H1 (cell line): ENCODE results near the gene SLC6A12. TPM values are rescaled to one million over a fixed set of nuclear protein-coding genes. Genes with fewer than 3 reads are reported as not detected.

Experiments used
- CTCF ChIA-PET: fragments of 300-600 bp; sonication (Branson Sonifier 250); formaldehyde crosslinking; loops from one replicate; lab custom pipeline; 2021; ENCODE audit not compliant: partially characterized antibody; lab: Charles Lee
- POLR2A ChIA-PET: fragments of 300-600 bp; sonication (Branson Sonifier 250); formaldehyde crosslinking; loops from one replicate; lab custom pipeline; 2021; ENCODE audit warnings: inconsistent platforms; ENCODE audit not compliant: partially characterized antibody; lab: Charles Lee
- DNase-seq, 2 experiments: peaks; one replicate each; pipeline versions ENCODE4 v3.0.0 to v3.0.0-alpha.2; 2010 to 2022; ENCODE audit warnings: low spot score in 2 of 2, low read depth in 1 of 2, mixed read lengths in 1 of 2
- FAIRE-seq: peaks from 2 replicates; lab custom pipeline; 2011; peaks lifted over from hg19 to GRCh38; lab: Jason Lieb, UNC
- H2AFZ ChIP-seq: 2 replicates; pipeline ENCODE4 v1.8.1; 2012; ENCODE audit warnings: low read length, inconsistent platforms
- H2AK5ac ChIP-seq: 2 replicates; pipeline ENCODE4 v1.6.1; 2013; ENCODE audit warnings: low read depth, low read length
- H2BK120ac ChIP-seq: replicated peaks from 2 replicates; pipeline ENCODE3; 2013; ENCODE audit warnings: low read depth, low read length, inconsistent platforms
- H2BK12ac ChIP-seq: 2 replicates; pipeline ENCODE4 v1.6.1; 2013; ENCODE audit warnings: low read depth, low read length
- H2BK15ac ChIP-seq: 2 replicates; pipeline ENCODE4 v1.6.1; 2013; ENCODE audit warnings: low read length
- H2BK20ac ChIP-seq: 2 replicates; pipeline ENCODE4 v1.6.1; 2013; ENCODE audit warnings: low read length
- H2BK5ac ChIP-seq: 2 replicates; pipeline ENCODE4 v1.6.1; 2013; ENCODE audit warnings: low read depth, low read length
- H3K14ac ChIP-seq: 2 replicates; pipeline ENCODE4 v1.6.1; 2013; ENCODE audit warnings: inconsistent platforms; ENCODE audit not compliant: insufficient read length
- H3K18ac ChIP-seq: 2 replicates; pipeline ENCODE4 v1.6.1; 2013; ENCODE audit warnings: low read length; ENCODE audit errors: extremely low read depth
- H3K23ac ChIP-seq: 2 replicates; pipeline ENCODE4 v1.6.1; 2013; ENCODE audit warnings: inconsistent platforms; ENCODE audit not compliant: insufficient read length
- H3K23me2 ChIP-seq: 2 replicates; pipeline ENCODE4 v1.6.1; 2013; ENCODE audit warnings: low read depth, low read length
- H3K27ac ChIP-seq: 2 replicates; pipeline ENCODE4 v1.6.1; 2011; ENCODE audit warnings: low read depth, low read length, inconsistent platforms
- H3K27me3 ChIP-seq, 4 experiments: replicated peaks in 1 of 4; 1 replicate in 1 of 4; 2 replicates in 3 of 4; pipeline versions ENCODE4 v1.6.1 to v1.8.1; 2011 to 2013; ENCODE audit warnings: low read length in 3 of 4, mild to moderate bottlenecking in 3 of 4, inconsistent platforms in 2 of 4, mixed read lengths in 2 of 4, moderate library complexity in 1 of 4; ENCODE audit not compliant: control insufficient read depth in 3 of 4, insufficient read depth in 3 of 4; ENCODE audit errors: extremely low read depth in 1 of 4
- H3K36me3 ChIP-seq, 4 experiments: 2 replicates each; pipeline versions ENCODE4 v1.6.1 to v1.8.1; 2011 to 2013; ENCODE audit warnings: mild to moderate bottlenecking in 4 of 4, low read length in 3 of 4, moderate library complexity in 2 of 4, control low read depth in 1 of 4, inconsistent platforms in 1 of 4; ENCODE audit not compliant: insufficient read depth in 4 of 4, control insufficient read depth in 2 of 4
- H3K4ac ChIP-seq: replicated peaks from 2 replicates; pipeline ENCODE3; 2013; ENCODE audit warnings: low read length, low read depth, mixed read lengths, inconsistent platforms; ENCODE audit not compliant: insufficient read length
- H3K4me1 ChIP-seq, 4 experiments: replicated peaks in 1 of 4; 1 replicate in 1 of 4; 2 replicates in 3 of 4; pipeline versions ENCODE4 v1.6.1 to v1.8.1; 2011 to 2013; ENCODE audit warnings: low read length in 3 of 4, inconsistent platforms in 2 of 4, mixed read lengths in 1 of 4; ENCODE audit not compliant: insufficient read depth in 4 of 4, control insufficient read depth in 3 of 4
- H3K4me2 ChIP-seq, 2 experiments: 2 replicates each; pipeline versions ENCODE4 v1.6.1 to v1.8.1; 2011 to 2013; ENCODE audit warnings: low read depth in 2 of 2, low read length in 2 of 2, control low read depth in 1 of 2, inconsistent platforms in 1 of 2, mild to moderate bottlenecking in 1 of 2; ENCODE audit not compliant: insufficient read depth in 1 of 2
- H3K4me3 ChIP-seq, 4 experiments: fragments of 200-600, 300-600 bp in 1 of 4; sonication (generic), shearing (Covaris generic), sonication (Bioruptor Twin) in 1 of 4; 2 replicates each; pipeline versions ENCODE4 v1.5.1 to v1.8.1; 2011 to 2016; ENCODE audit warnings: low read length in 4 of 4, low read depth in 3 of 4, control low read depth in 2 of 4, inconsistent platforms in 2 of 4, mild to moderate bottlenecking in 2 of 4, mixed read lengths in 1 of 4, moderate library complexity in 1 of 4; ENCODE audit not compliant: insufficient read depth in 2 of 4; ENCODE audit errors: extremely low read depth in 1 of 4
- H3K56ac ChIP-seq: replicated peaks from 2 replicates; pipeline ENCODE3; 2013; ENCODE audit warnings: low read depth, mild to moderate bottlenecking, mixed read lengths, low read length, inconsistent platforms; ENCODE audit not compliant: insufficient read length
- H3K79me1 ChIP-seq: 2 replicates; pipeline ENCODE4 v1.6.1; 2013; ENCODE audit warnings: low read depth, low read length, control low read depth
- H3K79me2 ChIP-seq, 2 experiments: 2 replicates each; pipeline versions ENCODE4 v1.6.1 to v1.8.1; 2012 to 2013; ENCODE audit warnings: low read length in 2 of 2, mild to moderate bottlenecking in 2 of 2, inconsistent platforms in 1 of 2; ENCODE audit not compliant: insufficient read depth in 2 of 2, control insufficient read depth in 1 of 2
- H3K9ac ChIP-seq, 4 experiments: replicated peaks in 1 of 4; 1 replicate in 1 of 4; 2 replicates in 3 of 4; pipeline versions ENCODE4 v1.6.1 to v1.8.1; 2011 to 2013; ENCODE audit warnings: low read depth in 3 of 4, low read length in 3 of 4, control low read depth in 2 of 4, mild to moderate bottlenecking in 2 of 4, moderate library complexity in 2 of 4, inconsistent platforms in 1 of 4; ENCODE audit errors: extremely low read depth in 1 of 4
- H3K9me3 ChIP-seq, 2 experiments: 2 replicates each; pipeline versions ENCODE4 v1.6.1 to v1.8.1; 2012 to 2013; ENCODE audit warnings: mild to moderate bottlenecking in 2 of 2, moderate library complexity in 2 of 2, control low read depth in 1 of 2, inconsistent platforms in 1 of 2, low read depth in 1 of 2, low read length in 1 of 2, mixed read lengths in 1 of 2; ENCODE audit not compliant: insufficient read depth in 2 of 2
- H4K20me1 ChIP-seq, 2 experiments: replicated peaks in 1 of 2; 2 replicates each; pipeline versions ENCODE3 to v1.8.1; 2011 to 2013; ENCODE audit warnings: inconsistent platforms in 2 of 2, low read length in 2 of 2, mild to moderate bottlenecking in 1 of 2; ENCODE audit not compliant: insufficient read depth in 2 of 2, control insufficient read depth in 1 of 2
- H4K5ac ChIP-seq: 2 replicates; pipeline ENCODE4 v1.6.1; 2013; ENCODE audit warnings: low read length, low read depth, mixed read lengths, inconsistent platforms; ENCODE audit not compliant: insufficient read length
- H4K8ac ChIP-seq: 2 replicates; pipeline ENCODE4 v1.8.0; 2013; ENCODE audit warnings: mild to moderate bottlenecking, moderate library complexity, low read length, inconsistent platforms; ENCODE audit not compliant: insufficient read depth; ENCODE audit errors: extremely low read depth
- H4K91ac ChIP-seq: replicated peaks from 2 replicates; pipeline ENCODE3; 2013; ENCODE audit warnings: low read length, mixed read lengths, inconsistent platforms; ENCODE audit not compliant: insufficient read length
- EGR1 ChIP-seq: IDR thresholded peaks from 2 replicates; pipeline ENCODE4 v1.6.1; 2011; ENCODE audit warnings: low read depth, low read length, borderline replicate concordance
- HDAC2 ChIP-seq, 2 experiments: fragments of 300-600 bp in 1 of 2; sonication (generic) in 1 of 2; IDR thresholded peaks; 2 replicates each; pipeline ENCODE4 v1.6.1; 2011 to 2012; ENCODE audit warnings: low read depth in 2 of 2, low read length in 2 of 2, mild to moderate bottlenecking in 2 of 2, moderate library complexity in 2 of 2, borderline replicate concordance in 1 of 2, inconsistent platforms in 1 of 2
- KDM1A ChIP-seq: fragments of 200-600, 300-600 bp; sonication (generic); IDR thresholded peaks from 2 replicates; pipeline ENCODE4 v1.7.1; 2016; ENCODE audit warnings: mild to moderate bottlenecking, low read length, borderline replicate concordance
- SIRT6 ChIP-seq: IDR thresholded peaks from one replicate; pipeline ENCODE4 v1.7.1; 2012; ENCODE audit warnings: low read length, inconsistent platforms
- SUZ12 ChIP-seq: fragments of 200-600 bp; sonication (generic); IDR thresholded peaks from 2 replicates; pipeline ENCODE4 v1.6.1; 2012; ENCODE audit warnings: mild to moderate bottlenecking, inconsistent platforms, low read length, moderate library complexity, mixed read lengths
- WGBS, 2 experiments: shearing (Covaris generic) in 1 of 2; methylation state at CpG; one replicate each; pipeline versions ENCODE4 v1.1.6 to v1.1.7; 2013 to 2015; ENCODE audit warnings: low lambda C conversion rate in 2 of 2, mixed read lengths in 2 of 2, inconsistent platforms in 1 of 2, low coverage in 1 of 2, missing lambda C conversion rate in 1 of 2; ENCODE audit not compliant: insufficient replicate concordance in 2 of 2, insufficient coverage in 1 of 2, insufficient read length in 1 of 2; ENCODE audit errors: extremely low coverage in 1 of 2, missing lambda C conversion rate in 1 of 2; 5-methylcytosine and 5-hydroxymethylcytosine counted together
- polyA plus RNA-seq, 7 experiments: library from polyadenylated mRNA; depleted of rRNA in 3 of 7; stranded (reverse) in 5 of 7; unstranded in 2 of 7; fragments of >200 nt in 5 of 7; fragments of 200-250 nt in 2 of 7; gene quantifications; 1 replicate in 5 of 7; 2 replicates in 1 of 7; 4 replicates in 1 of 7; pipeline versions ENCODE4 v1.2.1 to v1.2.3, GENCODE V29; 2011 to 2013; ENCODE audit warnings: missing spikeins in 2 of 7, mixed read lengths in 2 of 7
- total RNA-seq: library from RNA; stranded (reverse); fragmentation: NEBNext Ultra II Directional; extraction: Animal tissue kit (Norgen Biotek cat#: 25700); gene quantifications from 2 replicates; pipeline ENCODE4 v1.2.1, GENCODE V29; 2021

The SLC6A12 gene
- total and polyA plus RNA-seq, 2 of the 8 experiments (the other 6 are each of a cell fraction or from before 2014, with no cell fraction given), result 0.70 to 1.1 TPM

GRCh38 chr12:172732-173161 lies 41.2 kb downstream of the SLC6A12 start:
- no peak overlapping the region for H3K23ac ChIP-seq
- H3K36me3 ChIP-seq, result no peaks in the 10 kb centered on the region
- H2BK12ac ChIP-seq, result no peak overlapping the region
- TF ChIP-seq HDAC2 (IDR thresholded peaks at IDR 0.05; ENCODE audit: borderline replicate concordance in 1 of 2, low read depth in 2 of 2, low read length in 2 of 2) (no peak), SIRT6 (no peak), KDM1A (no peak), EGR1 (no peak), SUZ12 (no peak)
- no peak overlapping the region for H3K14ac ChIP-seq
- DNase-seq (no peak), FAIRE-seq (no peak)
- POLR2A ChIA-PET, result interaction anchor here (0.6 to 1.7 kb wide), 6 partner anchors 13 to 50 kb away, joined by 3 to 6 read pairs (median 4); no protein-coding TSS in a partner anchor
- no peak overlapping the region for H2BK15ac ChIP-seq
- H3K56ac ChIP-seq, result no peak overlapping the region
- no peak overlapping the region for H3K4ac ChIP-seq
- H3K4me3 ChIP-seq, result no peak overlapping the region
- 89% methylated on average over 11 of the region's 15 CpGs; no CpG with 5 or more reads in 1 of the 2 experiments for WGBS, 2 experiments
- no peaks in the 10 kb centered on the region for H3K79me2 ChIP-seq
- no peaks in the 10 kb centered on the region for H3K23me2 ChIP-seq
- no peaks in the 10 kb centered on the region for H3K79me1 ChIP-seq
- H4K20me1 ChIP-seq, result no peaks in the 10 kb centered on the region
- no peak overlapping the region for H4K5ac ChIP-seq
- CTCF ChIA-PET, result interaction anchor here (0.9 to 6.6 kb wide), 8 partner anchors 7 to 66 kb away, joined by 3 to 63 read pairs (median 24); no protein-coding TSS in a partner anchor
- H2BK120ac ChIP-seq, result no peak overlapping the region
- H2AK5ac ChIP-seq, result no peak overlapping the region
- H3K27ac ChIP-seq, result no peak overlapping the region
- H2BK5ac ChIP-seq, result no peak overlapping the region
- H2BK20ac ChIP-seq, result no peak overlapping the region
- no peak overlapping the region for H3K9ac ChIP-seq
- H3K4me2 ChIP-seq, result no peak overlapping the region
- no peak overlapping the region for H3K18ac ChIP-seq
- peaks cover 3 to 26% (median 20%) of the 10 kb centered on the region in 4 experiments for H3K4me1 ChIP-seq
- no peak overlapping the region for H2AFZ ChIP-seq
- H3K27me3 ChIP-seq, result peaks cover 0 to 3% (median 2%) of the 10 kb centered on the region in 4 experiments; a peak in 2 of 7 replicates
- no peak overlapping the region; the same call in 1 of the 2 replicates for H4K8ac ChIP-seq
- no peaks in the 10 kb centered on the region for H3K9me3 ChIP-seq
- no peak overlapping the region for H4K91ac ChIP-seq
